Astrocyte (in vitro differentiated cells and primary cell): Measurements from ENCODE around the gene FCER1A. TPM values are rescaled to one million over a fixed set of nuclear protein-coding genes. Genes with fewer than 3 reads are reported as not detected.

ENCODE experiments used
- DNase-seq: peaks from one replicate; pipeline ENCODE4 v3.0.0-alpha.2; 2010; ENCODE audit warnings: low read depth
- FAIRE-seq: peaks from 2 replicates; lab custom pipeline; 2011; peaks lifted over from hg19 to GRCh38; lab: Jason Lieb, UNC
- H2AFZ ChIP-seq: 2 replicates; pipeline ENCODE4 v1.6.0; 2012; ENCODE audit warnings: low read depth, low read length, inconsistent platforms
- H3K27ac ChIP-seq: 2 replicates; pipeline ENCODE4 v1.5.1; 2011; ENCODE audit warnings: low read depth, low read length, inconsistent platforms
- H3K27me3 ChIP-seq: 2 replicates; pipeline ENCODE4 v1.6.0; 2011; ENCODE audit warnings: low read length, inconsistent platforms; ENCODE audit not compliant: insufficient read depth
- H3K36me3 ChIP-seq: 2 replicates; pipeline ENCODE4 v1.5.1; 2011; ENCODE audit warnings: low read length, inconsistent platforms; ENCODE audit not compliant: insufficient read depth
- H3K4me1 ChIP-seq: 2 replicates; pipeline ENCODE4 v1.5.1; 2011; ENCODE audit warnings: low read length, inconsistent platforms; ENCODE audit not compliant: insufficient read depth
- H3K4me2 ChIP-seq: 2 replicates; pipeline ENCODE4 v1.6.0; 2012; ENCODE audit warnings: low read length, inconsistent platforms
- H3K4me3 ChIP-seq: 2 replicates; pipeline ENCODE4 v1.5.1; 2011; ENCODE audit warnings: low read depth, mild to moderate bottlenecking, low read length, inconsistent platforms; ENCODE audit not compliant: insufficient read depth
- H3K79me2 ChIP-seq: 2 replicates; pipeline ENCODE4 v1.6.0; 2012; ENCODE audit warnings: mild to moderate bottlenecking, low read length, inconsistent platforms; ENCODE audit not compliant: insufficient read depth
- H3K9ac ChIP-seq: 2 replicates; pipeline ENCODE4 v1.6.0; 2012; ENCODE audit warnings: mild to moderate bottlenecking, low read length, inconsistent platforms
- H3K9me3 ChIP-seq: 2 replicates; pipeline ENCODE4 v1.5.1; 2012; ENCODE audit warnings: low read depth, mild to moderate bottlenecking, low read length, inconsistent platforms; ENCODE audit not compliant: insufficient read depth
- H4K20me1 ChIP-seq: 2 replicates; pipeline ENCODE4 v1.6.0; 2012; ENCODE audit warnings: low read length, inconsistent platforms; ENCODE audit not compliant: insufficient read depth
- H3K27ac Mint-ChIP-seq: one replicate; pipeline ENCODE4 v1.8.0; 2021; ENCODE audit warnings: mild to moderate bottlenecking, mixed read lengths; ENCODE audit not compliant: unreplicated experiment
- H3K27me3 Mint-ChIP-seq: one replicate; pipeline ENCODE4 v1.8.0; 2021; ENCODE audit warnings: low read depth, mixed read lengths; ENCODE audit not compliant: unreplicated experiment
- H3K36me3 Mint-ChIP-seq: one replicate; pipeline ENCODE4 v1.8.0; 2021; ENCODE audit warnings: low read depth, mixed read lengths; ENCODE audit not compliant: unreplicated experiment
- H3K4me1 Mint-ChIP-seq: one replicate; pipeline ENCODE4 v1.8.0; 2021; ENCODE audit warnings: low read depth, mixed read lengths; ENCODE audit not compliant: unreplicated experiment
- H3K4me3 Mint-ChIP-seq: one replicate; pipeline ENCODE4 v1.8.0; 2021; ENCODE audit warnings: mild to moderate bottlenecking, moderate library complexity, mixed read lengths; ENCODE audit not compliant: unreplicated experiment
- H3K9me3 Mint-ChIP-seq: one replicate; pipeline ENCODE4 v1.8.0; 2021; ENCODE audit warnings: mild to moderate bottlenecking, mixed read lengths; ENCODE audit not compliant: unreplicated experiment
- EZH2 ChIP-seq: IDR thresholded peaks from 2 replicates; pipeline ENCODE4 v1.6.1; 2012; ENCODE audit warnings: mild to moderate bottlenecking, low read length, inconsistent platforms; ENCODE audit not compliant: insufficient read depth
- total RNA-seq: library from RNA; stranded (reverse); gene quantifications from 2 replicates; pipeline ENCODE4 v1.2.1, GENCODE V29; 2021
- TF ChIP-seq, protein P1 (sequence below): IDR thresholded peaks from 2 replicates; pipeline ENCODE4 v1.5.1; 2011; ENCODE audit warnings: low read depth, mild to moderate bottlenecking, inconsistent platforms, low read length, moderate library complexity; ENCODE audit not compliant: insufficient read depth

Gene FCER1A
- total RNA-seq, 1 donor from 2014 or later, result not detected

DNA sequence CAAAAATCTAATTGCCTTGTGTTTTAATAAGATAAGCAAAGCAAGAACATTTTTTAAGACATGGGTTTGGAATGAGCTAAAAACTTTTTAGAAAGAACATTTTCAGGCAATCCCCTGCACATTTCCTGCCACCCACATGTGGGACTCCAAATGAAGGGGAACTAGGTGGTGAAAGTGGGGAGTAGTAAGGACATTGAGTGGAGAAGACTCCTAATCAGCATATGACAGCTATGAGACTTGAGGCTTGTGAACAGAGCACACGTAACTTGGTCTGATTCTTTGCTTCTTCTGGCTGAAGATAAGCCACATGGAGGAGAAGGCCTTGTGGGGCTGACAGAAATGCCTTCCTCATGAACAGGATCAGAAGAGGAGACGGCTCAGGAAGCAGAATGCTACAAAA lies 50.3 kb downstream of the FCER1A start:
- H3K4me1 ChIP-seq, result no peaks in the 10 kb centered on the region
- no peaks in the 10 kb centered on the region for H3K36me3 Mint-ChIP-seq
- no peaks in the 10 kb centered on the region for H3K27me3 ChIP-seq
- no peaks in the 10 kb centered on the region for H3K4me1 Mint-ChIP-seq
- H3K4me3 ChIP-seq, result no peak overlapping the region
- H3K79me2 ChIP-seq, result no peaks in the 10 kb centered on the region
- no peaks in the 10 kb centered on the region for H3K36me3 ChIP-seq
- no peak overlapping the region for H3K9ac ChIP-seq
- no peak overlapping the region for H3K4me3 Mint-ChIP-seq
- no peaks in the 10 kb centered on the region for H3K27me3 Mint-ChIP-seq
- TF ChIP-seq, protein P1, sequence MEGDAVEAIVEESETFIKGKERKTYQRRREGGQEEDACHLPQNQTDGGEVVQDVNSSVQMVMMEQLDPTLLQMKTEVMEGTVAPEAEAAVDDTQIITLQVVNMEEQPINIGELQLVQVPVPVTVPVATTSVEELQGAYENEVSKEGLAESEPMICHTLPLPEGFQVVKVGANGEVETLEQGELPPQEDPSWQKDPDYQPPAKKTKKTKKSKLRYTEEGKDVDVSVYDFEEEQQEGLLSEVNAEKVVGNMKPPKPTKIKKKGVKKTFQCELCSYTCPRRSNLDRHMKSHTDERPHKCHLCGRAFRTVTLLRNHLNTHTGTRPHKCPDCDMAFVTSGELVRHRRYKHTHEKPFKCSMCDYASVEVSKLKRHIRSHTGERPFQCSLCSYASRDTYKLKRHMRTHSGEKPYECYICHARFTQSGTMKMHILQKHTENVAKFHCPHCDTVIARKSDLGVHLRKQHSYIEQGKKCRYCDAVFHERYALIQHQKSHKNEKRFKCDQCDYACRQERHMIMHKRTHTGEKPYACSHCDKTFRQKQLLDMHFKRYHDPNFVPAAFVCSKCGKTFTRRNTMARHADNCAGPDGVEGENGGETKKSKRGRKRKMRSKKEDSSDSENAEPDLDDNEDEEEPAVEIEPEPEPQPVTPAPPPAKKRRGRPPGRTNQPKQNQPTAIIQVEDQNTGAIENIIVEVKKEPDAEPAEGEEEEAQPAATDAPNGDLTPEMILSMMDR, result no peak
- TF ChIP-seq EZH2, result no peak
- H2AFZ ChIP-seq, result no peak overlapping the region
- no peaks in the 10 kb centered on the region for H3K9me3 ChIP-seq
- no peak for FAIRE-seq
- peaks cover 6% of the 10 kb centered on the region for H3K9me3 Mint-ChIP-seq
- DNase-seq, result no peak
- no peak overlapping the region for H3K27ac Mint-ChIP-seq
- no peak overlapping the region for H3K4me2 ChIP-seq
- H4K20me1 ChIP-seq, result no peaks in the 10 kb centered on the region
- H3K27ac ChIP-seq, result no peak overlapping the region

Other genes starting within 250 kb of the FCER1A start
- gene AIM2, start 225.6 kb upstream of the FCER1A start, total RNA-seq, result 1.3 and 1.5 TPM in 2 replicates
- 18.2 and 26.2 TPM in 2 replicates for gene CADM3, start 130.7 kb upstream of the FCER1A start, total RNA-seq
- 0.67 and 1.00 TPM in 2 replicates for gene ACKR1, start 97.5 kb upstream of the FCER1A start, total RNA-seq
- not detected in 2 replicates for gene OR10J4, start 129.9 kb downstream of the FCER1A start, total RNA-seq
- not detected in 2 replicates for gene OR10J1, start 137.4 kb downstream of the FCER1A start, total RNA-seq
- gene OR10J5, start 233.7 kb downstream of the FCER1A start, total RNA-seq, result not detected in 2 replicates